ENCODE results near the gene APPL2. TPM values are rescaled to one million over a fixed set of nuclear protein-coding genes. Genes with fewer than 3 reads are reported as not detected.

Gene APPL2, protein sequence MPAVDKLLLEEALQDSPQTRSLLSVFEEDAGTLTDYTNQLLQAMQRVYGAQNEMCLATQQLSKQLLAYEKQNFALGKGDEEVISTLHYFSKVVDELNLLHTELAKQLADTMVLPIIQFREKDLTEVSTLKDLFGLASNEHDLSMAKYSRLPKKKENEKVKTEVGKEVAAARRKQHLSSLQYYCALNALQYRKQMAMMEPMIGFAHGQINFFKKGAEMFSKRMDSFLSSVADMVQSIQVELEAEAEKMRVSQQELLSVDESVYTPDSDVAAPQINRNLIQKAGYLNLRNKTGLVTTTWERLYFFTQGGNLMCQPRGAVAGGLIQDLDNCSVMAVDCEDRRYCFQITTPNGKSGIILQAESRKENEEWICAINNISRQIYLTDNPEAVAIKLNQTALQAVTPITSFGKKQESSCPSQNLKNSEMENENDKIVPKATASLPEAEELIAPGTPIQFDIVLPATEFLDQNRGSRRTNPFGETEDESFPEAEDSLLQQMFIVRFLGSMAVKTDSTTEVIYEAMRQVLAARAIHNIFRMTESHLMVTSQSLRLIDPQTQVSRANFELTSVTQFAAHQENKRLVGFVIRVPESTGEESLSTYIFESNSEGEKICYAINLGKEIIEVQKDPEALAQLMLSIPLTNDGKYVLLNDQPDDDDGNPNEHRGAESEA
- 10 to 100 TPM; 39.9 to 67.5 (median 59.1) TPM for total RNA-seq

DNA sequence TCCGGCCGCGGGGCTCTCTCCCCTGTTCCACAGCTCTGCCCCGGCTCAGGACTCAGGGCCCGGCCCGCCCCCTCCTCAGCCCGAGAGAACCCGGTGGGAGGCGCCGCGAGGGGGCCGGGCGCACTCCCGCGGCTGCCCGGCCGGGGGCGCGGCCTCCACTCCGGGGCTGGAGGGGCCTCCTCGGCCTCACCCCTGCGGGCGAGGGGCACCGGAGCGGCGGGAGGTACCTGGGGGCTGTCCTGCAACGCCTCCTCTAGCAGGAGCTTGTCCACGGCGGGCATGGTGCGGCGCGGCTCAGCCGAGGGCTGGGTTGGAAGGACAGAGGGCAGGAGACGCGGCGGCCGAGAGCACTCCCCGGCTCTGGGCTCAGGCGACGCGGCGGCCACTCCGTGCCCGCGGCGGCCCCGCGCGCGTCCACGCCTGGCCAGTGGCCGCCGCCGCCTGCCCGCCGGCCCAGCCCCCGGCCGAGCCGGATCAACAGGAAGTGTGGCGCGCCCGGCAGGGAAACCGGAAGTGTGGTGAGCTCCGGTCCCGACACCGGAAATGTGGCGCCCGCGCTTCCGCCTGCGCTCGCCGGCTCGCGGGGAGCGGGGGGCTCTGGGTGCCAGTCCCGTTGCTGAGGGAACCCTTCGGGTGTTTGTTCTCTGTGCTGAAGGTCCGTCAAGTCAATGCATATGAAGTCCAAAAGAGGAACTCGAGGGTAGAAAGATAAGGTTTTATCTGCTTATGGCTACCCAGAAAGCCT lies at the start of gene APPL2:
TSS of gene APPL2 (minus strand) at position 443 of the 745 bp plus-strand sequence. CDS start at position 281, 162 bp downstream.
- DNase-seq (ENCODE audit: low spot score) (peak; percentile 66), ATAC-seq (ENCODE audit: low FRiP score) (peak; percentile 96)
- TF ChIP-seq, protein P1, sequence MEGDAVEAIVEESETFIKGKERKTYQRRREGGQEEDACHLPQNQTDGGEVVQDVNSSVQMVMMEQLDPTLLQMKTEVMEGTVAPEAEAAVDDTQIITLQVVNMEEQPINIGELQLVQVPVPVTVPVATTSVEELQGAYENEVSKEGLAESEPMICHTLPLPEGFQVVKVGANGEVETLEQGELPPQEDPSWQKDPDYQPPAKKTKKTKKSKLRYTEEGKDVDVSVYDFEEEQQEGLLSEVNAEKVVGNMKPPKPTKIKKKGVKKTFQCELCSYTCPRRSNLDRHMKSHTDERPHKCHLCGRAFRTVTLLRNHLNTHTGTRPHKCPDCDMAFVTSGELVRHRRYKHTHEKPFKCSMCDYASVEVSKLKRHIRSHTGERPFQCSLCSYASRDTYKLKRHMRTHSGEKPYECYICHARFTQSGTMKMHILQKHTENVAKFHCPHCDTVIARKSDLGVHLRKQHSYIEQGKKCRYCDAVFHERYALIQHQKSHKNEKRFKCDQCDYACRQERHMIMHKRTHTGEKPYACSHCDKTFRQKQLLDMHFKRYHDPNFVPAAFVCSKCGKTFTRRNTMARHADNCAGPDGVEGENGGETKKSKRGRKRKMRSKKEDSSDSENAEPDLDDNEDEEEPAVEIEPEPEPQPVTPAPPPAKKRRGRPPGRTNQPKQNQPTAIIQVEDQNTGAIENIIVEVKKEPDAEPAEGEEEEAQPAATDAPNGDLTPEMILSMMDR (IDR thresholded peaks at IDR 0.05): no peak

DNA sequence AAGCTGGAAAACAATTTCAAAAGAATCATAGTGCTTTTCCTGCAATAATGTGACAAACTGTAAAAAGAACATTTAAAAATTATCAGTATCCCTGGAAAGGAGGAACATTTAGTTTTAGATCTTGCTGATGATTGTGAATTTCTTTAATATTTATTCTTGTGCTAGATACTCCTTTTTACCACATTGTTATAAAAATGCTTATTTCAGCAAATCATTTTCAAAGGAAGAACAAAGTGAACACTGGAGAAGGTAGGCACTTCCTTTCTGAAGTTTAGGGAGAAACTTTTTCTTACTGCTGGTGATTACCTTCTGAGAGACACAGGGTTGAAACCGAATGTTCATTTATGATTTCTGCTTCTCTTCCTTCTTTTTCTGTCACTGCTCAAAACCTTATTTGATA lies 49.4 kb upstream of the APPL2 start:
- DNase-seq (ENCODE audit: low spot score) (no peak), ATAC-seq (ENCODE audit: low FRiP score) (no peak)
- TF ChIP-seq, protein P1 (IDR thresholded peaks at IDR 0.05): no peak

DNA sequence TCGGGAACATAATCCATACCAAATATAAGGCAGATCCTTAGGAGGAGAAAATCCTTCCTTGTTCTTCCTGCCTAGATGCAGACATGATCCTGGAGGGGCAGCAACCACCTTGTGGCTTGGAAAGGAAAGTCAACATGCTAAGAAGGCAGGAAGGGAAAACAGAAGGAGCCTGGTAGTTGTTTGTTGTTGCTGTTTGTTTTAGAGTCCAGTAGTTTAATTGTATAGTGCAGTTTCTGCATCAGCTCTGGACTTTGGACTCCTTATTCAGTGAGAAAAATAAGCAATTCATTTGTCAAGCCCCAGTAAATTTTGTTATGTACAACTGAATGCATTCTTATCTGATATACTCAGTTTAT lies 45.7 kb upstream of the APPL2 start:
- no peak for DNase-seq (ENCODE audit: low spot score)
- no peak for ATAC-seq (ENCODE audit: low FRiP score)
- TF ChIP-seq, protein P1 (IDR thresholded peaks at IDR 0.05): no peak

DNA sequence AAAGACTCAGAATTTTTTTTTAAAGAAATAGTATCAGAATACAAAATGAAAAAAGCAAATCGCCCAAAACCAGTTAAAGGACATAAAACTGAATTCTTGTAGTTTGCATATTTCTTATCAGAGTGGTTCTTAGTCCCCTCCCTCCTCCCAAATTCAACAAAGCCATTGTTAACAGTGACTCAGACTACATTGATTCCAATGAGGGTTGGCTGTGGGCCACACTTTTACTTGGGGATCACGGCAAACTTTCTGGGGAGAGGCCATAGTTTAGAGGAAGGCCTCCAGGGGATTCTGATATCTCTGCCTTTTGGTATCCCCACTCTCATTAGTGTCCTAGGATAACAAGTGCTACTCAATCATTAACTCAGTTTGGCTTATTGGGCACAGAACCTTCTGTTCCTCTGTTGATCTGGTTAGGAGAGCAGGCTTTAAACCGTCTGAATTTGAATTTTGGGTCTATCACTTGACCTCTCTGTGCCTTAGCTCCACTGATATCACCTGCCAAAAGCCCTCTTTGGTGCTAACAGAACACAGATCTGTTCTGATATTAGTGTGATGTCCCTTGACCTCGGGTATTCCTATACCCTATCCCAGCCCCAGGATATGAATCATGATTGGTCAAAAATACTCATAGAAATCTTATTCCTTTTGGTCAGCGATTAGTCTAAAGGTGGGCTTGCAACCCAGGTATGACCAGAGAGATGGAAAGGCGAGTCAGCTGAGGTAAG lies 45.2 kb upstream of the APPL2 start:
- DNase-seq (ENCODE audit: low spot score): no peak
- ATAC-seq (ENCODE audit: low FRiP score): no peak
- TF ChIP-seq, protein P1 (IDR thresholded peaks at IDR 0.05): no peak

DNA sequence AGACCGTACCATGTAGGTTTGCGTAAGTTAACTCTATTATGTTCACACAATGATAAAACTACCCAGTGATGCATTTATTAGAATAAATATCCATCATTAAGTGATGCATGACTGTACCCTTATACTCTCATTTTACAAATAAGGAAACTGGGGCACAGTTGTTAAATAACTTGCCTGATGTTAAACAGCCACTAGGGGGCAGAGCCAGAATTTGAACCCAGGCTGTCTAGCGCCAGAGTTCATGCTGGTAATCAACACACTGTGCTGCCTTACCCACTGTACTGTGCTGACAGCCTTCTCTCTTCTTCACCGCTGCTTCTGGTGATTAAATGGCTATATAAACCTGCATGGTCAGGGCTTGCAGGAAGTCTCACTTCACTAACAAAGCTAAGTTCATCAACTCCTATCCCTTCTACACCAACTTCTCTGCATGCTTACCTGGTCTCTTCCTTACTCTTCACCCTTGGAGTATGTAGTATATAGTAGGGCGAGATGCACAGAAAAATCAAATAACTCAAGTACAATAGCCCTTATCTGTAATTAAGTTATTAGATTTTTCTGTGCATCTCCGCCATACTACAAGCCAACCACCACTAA lies 43.6 kb upstream of the APPL2 start:
- ATAC-seq (ENCODE audit: low FRiP score) (no peak), DNase-seq (ENCODE audit: low spot score) (no peak)
- TF ChIP-seq, protein P1 (IDR thresholded peaks at IDR 0.05): no peak

DNA sequence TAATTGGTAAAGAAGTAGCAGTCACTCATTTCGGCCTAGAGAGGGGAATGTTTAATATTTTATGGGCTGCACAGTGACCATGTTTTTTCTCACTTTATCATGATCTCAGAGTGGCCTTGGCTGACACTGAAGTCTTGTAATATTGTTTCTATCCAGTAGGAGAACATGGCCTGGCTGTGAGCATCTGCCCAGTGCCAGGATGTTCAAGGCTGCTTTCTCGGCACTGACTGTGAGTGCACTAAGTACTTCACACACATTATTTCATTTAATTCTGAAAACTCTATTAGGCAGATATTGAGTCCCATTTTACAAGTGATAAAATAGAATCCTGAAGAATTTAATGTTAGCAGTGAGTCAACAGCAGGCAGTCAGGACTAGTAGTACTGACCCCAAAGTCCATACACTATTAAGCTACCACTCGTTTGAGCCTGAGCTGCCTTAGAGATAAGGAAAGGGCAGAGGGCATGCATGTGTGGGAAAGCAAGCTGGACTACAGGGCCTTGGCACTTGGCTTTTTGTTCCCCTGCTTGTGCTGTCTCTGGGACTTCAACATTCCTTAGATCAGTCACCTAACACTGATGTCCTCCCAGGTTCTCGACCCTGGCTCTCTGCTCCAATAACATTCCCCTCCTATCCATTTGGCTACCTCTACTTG lies 42.2 kb upstream of the APPL2 start:
- DNase-seq (ENCODE audit: low spot score): no peak

More for the DNA sequence above, 42.2 kb upstream of the APPL2 start:
- no peak for ATAC-seq (ENCODE audit: low FRiP score)
- TF ChIP-seq, protein P1 (IDR thresholded peaks at IDR 0.05): no peak
